GM23338 (cell line): ENCODE measurements around the gene MTA3. TPM values are rescaled to one million over a fixed set of nuclear protein-coding genes. Genes with fewer than 3 reads are reported as not detected.

Source experiments
- ATAC-seq: fragments of 200-7000 bp; cut with Tn5 transposase; 3 replicates; pipeline ENCODE4 v1.9.1; 2020
- DNase-seq: peaks from one replicate; pipeline ENCODE4 v3.0.0-alpha.2; 2015; ENCODE audit warnings: low spot score
- H2AFZ ChIP-seq: fragments of 200-600 bp; sonication (generic); 2 replicates; pipeline ENCODE4 v1.8.0; 2016; ENCODE audit warnings: antibody characterized with exemption, mild to moderate bottlenecking, moderate library complexity
- H3F3A ChIP-seq: fragments of 200-600 bp; sonication (generic); replicated peaks from 2 replicates; pipeline ENCODE4 v1.8.0; 2017; ENCODE audit warnings: antibody characterized with exemption, mixed run types, low read depth
- H3K27ac ChIP-seq: fragments of 200-600 bp; sonication (generic); 2 replicates; pipeline ENCODE4 v1.6.1; 2016; ENCODE audit warnings: low read depth
- H3K27me3 ChIP-seq: fragments of 200-600 bp; sonication (generic); 2 replicates; pipeline ENCODE4 v1.8.0; 2016; ENCODE audit warnings: mild to moderate bottlenecking, mixed run types, moderate library complexity; ENCODE audit not compliant: insufficient read depth
- H3K36me3 ChIP-seq: fragments of 200-600 bp; sonication (generic); 2 replicates; pipeline ENCODE4 v1.8.0; 2016; ENCODE audit warnings: mild to moderate bottlenecking; ENCODE audit not compliant: insufficient read depth
- H3K4me1 ChIP-seq: fragments of 200-600 bp; sonication (generic); 2 replicates; pipeline ENCODE4 v1.8.0; 2016; ENCODE audit warnings: mild to moderate bottlenecking, moderate library complexity; ENCODE audit not compliant: insufficient read depth
- H3K4me2 ChIP-seq: fragments of 200-600 bp; sonication (generic); 2 replicates; pipeline ENCODE4 v1.7.1; 2017; ENCODE audit warnings: mixed run types
- H3K4me3 ChIP-seq: fragments of 200-600 bp; sonication (generic); 2 replicates; pipeline ENCODE4 v1.6.1; 2016; ENCODE audit warnings: mixed run types
- H3K79me2 ChIP-seq: fragments of 200-600 bp; sonication (generic); replicated peaks from 2 replicates; pipeline ENCODE4 v1.8.0; 2017; ENCODE audit warnings: mild to moderate bottlenecking; ENCODE audit not compliant: insufficient read depth
- H3K9me2 ChIP-seq: fragments of 200-600 bp; sonication (generic); 2 replicates; pipeline ENCODE4 v1.8.0; 2017; ENCODE audit not compliant: insufficient read depth
- H4K20me1 ChIP-seq: fragments of 200-600 bp; sonication (generic); replicated peaks from 2 replicates; pipeline ENCODE4 v1.8.0; 2017; ENCODE audit warnings: mild to moderate bottlenecking; ENCODE audit not compliant: insufficient read depth
- H3K27ac Mint-ChIP-seq: 2 replicates; pipeline ENCODE4 v1.8.0; 2020; ENCODE audit warnings: inconsistent platforms, mild to moderate bottlenecking, moderate library complexity, mixed read lengths
- H3K27me3 Mint-ChIP-seq: 3 replicates; pipeline ENCODE4 v1.8.0; 2022; ENCODE audit warnings: low read depth, mild to moderate bottlenecking, moderate library complexity, mixed read lengths, inconsistent platforms; ENCODE audit not compliant: insufficient read depth, poor library complexity
- H3K36me3 Mint-ChIP-seq: 3 replicates; pipeline ENCODE4 v1.8.0; 2021; ENCODE audit warnings: low read depth, mild to moderate bottlenecking, inconsistent platforms, moderate library complexity, mixed read lengths
- H3K4me1 Mint-ChIP-seq: 3 replicates; pipeline ENCODE4 v1.8.0; 2020; ENCODE audit warnings: mild to moderate bottlenecking, inconsistent platforms, mixed read lengths
- H3K4me3 Mint-ChIP-seq: 3 replicates; pipeline ENCODE4 v1.8.0; 2021; ENCODE audit warnings: moderate library complexity, mild to moderate bottlenecking, inconsistent platforms, mixed read lengths
- H3K9me3 Mint-ChIP-seq: 3 replicates; pipeline ENCODE4 v1.8.0; 2020; ENCODE audit warnings: moderate library complexity, mild to moderate bottlenecking, inconsistent platforms, mixed read lengths
- CREB1 ChIP-seq: fragments of 250-450 bp; sonication (Bioruptor Pico); IDR thresholded peaks from 2 replicates; pipeline ENCODE4 v1.5.0; 2020; ENCODE audit warnings: low read depth, mild to moderate bottlenecking, moderate library complexity
- JUNB ChIP-seq: IDR thresholded peaks from one replicate; pipeline ENCODE4 v1.6.1; 2016; ENCODE audit warnings: antibody characterized with exemption; ENCODE audit not compliant: unreplicated experiment
- polyA plus RNA-seq: library from polyadenylated mRNA; unstranded; fragments of >200 nt; fragmentation: Nextera tagmentation; extraction: Ambion mirVana; gene quantifications from 2 replicates; pipeline ENCODE4 v1.2.1, GENCODE V29; 2016
- total RNA-seq: library from RNA; depleted of rRNA; stranded (reverse); fragments of >200 nt; shearing (Covaris generic); gene quantifications from 2 replicates; pipeline ENCODE4 v1.2.3, GENCODE V29; 2014
- TF ChIP-seq, protein P1 (sequence below): fragments of 250-450 bp; sonication (Bioruptor Pico); IDR thresholded peaks from 2 replicates; pipeline ENCODE4 v1.5.0; 2020; ENCODE audit warnings: mild to moderate bottlenecking, moderate library complexity
- TF ChIP-seq, protein P2 (sequence below), 2 experiments: fragments of 200-600 bp in 1 of 2; sonication (generic) in 1 of 2; conservative IDR thresholded peaks; 2 replicates each; pipeline versions ENCODE4 v1.5.1 to v1.6.1; 2016 to 2017; ENCODE audit warnings: antibody characterized with exemption in 2 of 2, low read depth in 2 of 2, mild to moderate bottlenecking in 2 of 2, moderate library complexity in 1 of 2
- TF ChIP-seq, protein P3 (sequence below): IDR thresholded peaks from one replicate; pipeline ENCODE4 v1.6.1; 2018; ENCODE audit warnings: antibody characterized with exemption; ENCODE audit not compliant: unreplicated experiment

MTA3 gene
- total and polyA plus RNA-seq, 2 experiments from 2014 or later = 162 to 208 TPM

DNA sequence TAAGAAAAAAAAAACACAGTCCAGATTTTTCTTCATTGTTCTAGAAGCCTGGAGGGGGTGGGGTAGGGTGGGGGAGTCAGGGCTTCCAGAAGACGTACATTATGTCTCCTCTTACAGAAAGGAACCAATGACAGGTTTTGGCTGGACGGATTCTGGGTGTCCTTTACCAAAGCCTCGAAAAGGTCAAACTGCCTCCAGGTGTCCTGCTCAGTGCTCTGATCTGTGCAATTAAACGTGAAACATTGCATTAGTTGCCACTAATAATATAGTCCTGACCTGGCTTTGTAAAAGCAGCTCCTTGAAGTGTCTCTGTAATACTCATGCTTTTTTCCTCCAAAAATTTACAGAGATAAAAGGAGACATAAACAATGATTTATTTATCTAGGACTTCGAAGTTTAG, 11.1 kb upstream of the MTA3 start:
- no peak overlapping the region for H3K27ac Mint-ChIP-seq
- H3K4me1 Mint-ChIP-seq = peaks cover 25% of the 10 kb centered on the region
- H3F3A ChIP-seq = peaks cover 14% of the 10 kb centered on the region
- ATAC-seq = no peak
- H3K36me3 ChIP-seq = no peaks in the 10 kb centered on the region
- TF ChIP-seq JUNB (no peak), CREB1 (CRISPR knock-in tag) (no peak)
- TF ChIP-seq, protein P1, sequence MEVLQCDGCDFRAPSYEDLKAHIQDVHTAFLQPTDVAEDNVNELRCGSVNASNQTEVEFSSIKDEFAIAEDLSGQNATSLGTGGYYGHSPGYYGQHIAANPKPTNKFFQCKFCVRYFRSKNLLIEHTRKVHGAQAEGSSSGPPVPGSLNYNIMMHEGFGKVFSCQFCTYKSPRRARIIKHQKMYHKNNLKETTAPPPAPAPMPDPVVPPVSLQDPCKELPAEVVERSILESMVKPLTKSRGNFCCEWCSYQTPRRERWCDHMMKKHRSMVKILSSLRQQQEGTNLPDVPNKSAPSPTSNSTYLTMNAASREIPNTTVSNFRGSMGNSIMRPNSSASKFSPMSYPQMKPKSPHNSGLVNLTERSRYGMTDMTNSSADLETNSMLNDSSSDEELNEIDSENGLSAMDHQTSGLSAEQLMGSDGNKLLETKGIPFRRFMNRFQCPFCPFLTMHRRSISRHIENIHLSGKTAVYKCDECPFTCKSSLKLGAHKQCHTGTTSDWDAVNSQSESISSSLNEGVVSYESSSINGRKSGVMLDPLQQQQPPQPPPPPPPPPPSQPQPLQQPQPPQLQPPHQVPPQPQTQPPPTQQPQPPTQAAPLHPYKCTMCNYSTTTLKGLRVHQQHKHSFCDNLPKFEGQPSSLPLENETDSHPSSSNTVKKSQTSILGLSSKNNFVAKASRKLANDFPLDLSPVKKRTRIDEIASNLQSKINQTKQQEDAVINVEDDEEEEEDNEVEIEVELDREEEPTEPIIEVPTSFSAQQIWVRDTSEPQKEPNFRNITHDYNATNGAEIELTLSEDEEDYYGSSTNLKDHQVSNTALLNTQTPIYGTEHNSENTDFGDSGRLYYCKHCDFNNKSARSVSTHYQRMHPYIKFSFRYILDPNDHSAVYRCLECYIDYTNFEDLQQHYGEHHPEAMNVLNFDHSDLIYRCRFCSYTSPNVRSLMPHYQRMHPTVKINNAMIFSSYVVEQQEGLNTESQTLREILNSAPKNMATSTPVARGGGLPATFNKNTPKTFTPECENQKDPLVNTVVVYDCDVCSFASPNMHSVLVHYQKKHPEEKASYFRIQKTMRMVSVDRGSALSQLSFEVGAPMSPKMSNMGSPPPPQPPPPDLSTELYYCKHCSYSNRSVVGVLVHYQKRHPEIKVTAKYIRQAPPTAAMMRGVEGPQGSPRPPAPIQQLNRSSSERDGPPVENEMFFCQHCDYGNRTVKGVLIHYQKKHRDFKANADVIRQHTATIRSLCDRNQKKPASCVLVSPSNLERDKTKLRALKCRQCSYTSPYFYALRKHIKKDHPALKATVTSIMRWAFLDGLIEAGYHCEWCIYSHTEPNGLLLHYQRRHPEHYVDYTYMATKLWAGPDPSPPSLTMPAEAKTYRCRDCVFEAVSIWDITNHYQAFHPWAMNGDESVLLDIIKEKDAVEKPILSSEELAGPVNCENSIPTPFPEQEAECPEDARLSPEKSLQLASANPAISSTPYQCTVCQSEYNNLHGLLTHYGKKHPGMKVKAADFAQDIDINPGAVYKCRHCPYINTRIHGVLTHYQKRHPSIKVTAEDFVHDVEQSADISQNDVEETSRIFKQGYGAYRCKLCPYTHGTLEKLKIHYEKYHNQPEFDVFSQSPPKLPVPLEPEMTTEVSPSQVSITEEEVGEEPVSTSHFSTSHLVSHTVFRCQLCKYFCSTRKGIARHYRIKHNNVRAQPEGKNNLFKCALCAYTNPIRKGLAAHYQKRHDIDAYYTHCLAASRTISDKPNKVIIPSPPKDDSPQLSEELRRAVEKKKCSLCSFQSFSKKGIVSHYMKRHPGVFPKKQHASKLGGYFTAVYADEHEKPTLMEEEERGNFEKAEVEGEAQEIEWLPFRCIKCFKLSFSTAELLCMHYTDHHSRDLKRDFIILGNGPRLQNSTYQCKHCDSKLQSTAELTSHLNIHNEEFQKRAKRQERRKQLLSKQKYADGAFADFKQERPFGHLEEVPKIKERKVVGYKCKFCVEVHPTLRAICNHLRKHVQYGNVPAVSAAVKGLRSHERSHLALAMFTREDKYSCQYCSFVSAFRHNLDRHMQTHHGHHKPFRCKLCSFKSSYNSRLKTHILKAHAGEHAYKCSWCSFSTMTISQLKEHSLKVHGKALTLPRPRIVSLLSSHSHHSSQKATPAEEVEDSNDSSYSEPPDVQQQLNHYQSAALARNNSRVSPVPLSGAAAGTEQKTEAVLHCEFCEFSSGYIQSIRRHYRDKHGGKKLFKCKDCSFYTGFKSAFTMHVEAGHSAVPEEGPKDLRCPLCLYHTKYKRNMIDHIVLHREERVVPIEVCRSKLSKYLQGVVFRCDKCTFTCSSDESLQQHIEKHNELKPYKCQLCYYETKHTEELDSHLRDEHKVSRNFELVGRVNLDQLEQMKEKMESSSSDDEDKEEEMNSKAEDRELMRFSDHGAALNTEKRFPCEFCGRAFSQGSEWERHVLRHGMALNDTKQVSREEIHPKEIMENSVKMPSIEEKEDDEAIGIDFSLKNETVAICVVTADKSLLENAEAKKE (CRISPR knock-in tag) = no peak
- TF ChIP-seq, protein P2, sequence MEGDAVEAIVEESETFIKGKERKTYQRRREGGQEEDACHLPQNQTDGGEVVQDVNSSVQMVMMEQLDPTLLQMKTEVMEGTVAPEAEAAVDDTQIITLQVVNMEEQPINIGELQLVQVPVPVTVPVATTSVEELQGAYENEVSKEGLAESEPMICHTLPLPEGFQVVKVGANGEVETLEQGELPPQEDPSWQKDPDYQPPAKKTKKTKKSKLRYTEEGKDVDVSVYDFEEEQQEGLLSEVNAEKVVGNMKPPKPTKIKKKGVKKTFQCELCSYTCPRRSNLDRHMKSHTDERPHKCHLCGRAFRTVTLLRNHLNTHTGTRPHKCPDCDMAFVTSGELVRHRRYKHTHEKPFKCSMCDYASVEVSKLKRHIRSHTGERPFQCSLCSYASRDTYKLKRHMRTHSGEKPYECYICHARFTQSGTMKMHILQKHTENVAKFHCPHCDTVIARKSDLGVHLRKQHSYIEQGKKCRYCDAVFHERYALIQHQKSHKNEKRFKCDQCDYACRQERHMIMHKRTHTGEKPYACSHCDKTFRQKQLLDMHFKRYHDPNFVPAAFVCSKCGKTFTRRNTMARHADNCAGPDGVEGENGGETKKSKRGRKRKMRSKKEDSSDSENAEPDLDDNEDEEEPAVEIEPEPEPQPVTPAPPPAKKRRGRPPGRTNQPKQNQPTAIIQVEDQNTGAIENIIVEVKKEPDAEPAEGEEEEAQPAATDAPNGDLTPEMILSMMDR (conservative IDR thresholded peaks at IDR 0.05; ENCODE audit: low read depth in 2 of 2) = no peak
- TF ChIP-seq, protein P3, sequence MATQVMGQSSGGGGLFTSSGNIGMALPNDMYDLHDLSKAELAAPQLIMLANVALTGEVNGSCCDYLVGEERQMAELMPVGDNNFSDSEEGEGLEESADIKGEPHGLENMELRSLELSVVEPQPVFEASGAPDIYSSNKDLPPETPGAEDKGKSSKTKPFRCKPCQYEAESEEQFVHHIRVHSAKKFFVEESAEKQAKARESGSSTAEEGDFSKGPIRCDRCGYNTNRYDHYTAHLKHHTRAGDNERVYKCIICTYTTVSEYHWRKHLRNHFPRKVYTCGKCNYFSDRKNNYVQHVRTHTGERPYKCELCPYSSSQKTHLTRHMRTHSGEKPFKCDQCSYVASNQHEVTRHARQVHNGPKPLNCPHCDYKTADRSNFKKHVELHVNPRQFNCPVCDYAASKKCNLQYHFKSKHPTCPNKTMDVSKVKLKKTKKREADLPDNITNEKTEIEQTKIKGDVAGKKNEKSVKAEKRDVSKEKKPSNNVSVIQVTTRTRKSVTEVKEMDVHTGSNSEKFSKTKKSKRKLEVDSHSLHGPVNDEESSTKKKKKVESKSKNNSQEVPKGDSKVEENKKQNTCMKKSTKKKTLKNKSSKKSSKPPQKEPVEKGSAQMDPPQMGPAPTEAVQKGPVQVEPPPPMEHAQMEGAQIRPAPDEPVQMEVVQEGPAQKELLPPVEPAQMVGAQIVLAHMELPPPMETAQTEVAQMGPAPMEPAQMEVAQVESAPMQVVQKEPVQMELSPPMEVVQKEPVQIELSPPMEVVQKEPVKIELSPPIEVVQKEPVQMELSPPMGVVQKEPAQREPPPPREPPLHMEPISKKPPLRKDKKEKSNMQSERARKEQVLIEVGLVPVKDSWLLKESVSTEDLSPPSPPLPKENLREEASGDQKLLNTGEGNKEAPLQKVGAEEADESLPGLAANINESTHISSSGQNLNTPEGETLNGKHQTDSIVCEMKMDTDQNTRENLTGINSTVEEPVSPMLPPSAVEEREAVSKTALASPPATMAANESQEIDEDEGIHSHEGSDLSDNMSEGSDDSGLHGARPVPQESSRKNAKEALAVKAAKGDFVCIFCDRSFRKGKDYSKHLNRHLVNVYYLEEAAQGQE = no peak
- peaks cover 39% of the 10 kb centered on the region for H3K4me1 ChIP-seq
- no peak overlapping the region for H3K4me3 ChIP-seq
- H3K27me3 Mint-ChIP-seq = peaks cover 19% of the 10 kb centered on the region
- H3K4me3 Mint-ChIP-seq = no peak overlapping the region
- H4K20me1 ChIP-seq = no peaks in the 10 kb centered on the region
- no peaks in the 10 kb centered on the region for H3K36me3 Mint-ChIP-seq
- DNase-seq = no peak
- H2AFZ ChIP-seq = no peak overlapping the region
- no peak overlapping the region for H3K27ac ChIP-seq
- H3K4me2 ChIP-seq = no peak overlapping the region
- H3K9me2 ChIP-seq = no peaks in the 10 kb centered on the region
- no peaks in the 10 kb centered on the region for H3K27me3 ChIP-seq
- no peaks in the 10 kb centered on the region for H3K79me2 ChIP-seq
- no peaks in the 10 kb centered on the region for H3K9me3 Mint-ChIP-seq
